Tibial artery (tissue), 4 donors: ENCODE data around the gene INF2.

Source experiments
- DNase-seq, 2 donors: peaks; one replicate each; pipeline ENCODE4 v3.0.0-alpha.2; 2019
- H3K27ac ChIP-seq, 2 donors: fragments of 200-600 bp; sonication (generic) in 1 of 2; 1 replicate in 1 of 2; 2 replicates in 1 of 2; pipeline ENCODE4 v1.5.1; 2018 to 2019; ENCODE audit warnings: mild to moderate bottlenecking in 1 of 2
- H3K27me3 ChIP-seq, 2 donors: fragments of 200-600 bp; sonication (generic) in 1 of 2; one replicate each; pipeline versions ENCODE4 v1.5.1 to v1.6.0; 2016 to 2019
- H3K36me3 ChIP-seq, 3 donors: fragments of 200-600 bp; sonication (generic) in 2 of 3; one replicate each; pipeline ENCODE4 v1.5.1; 2016 to 2019; ENCODE audit warnings: mild to moderate bottlenecking in 2 of 3
- H3K4me1 ChIP-seq, 4 donors: fragments of 200-600 bp; sonication (generic) in 2 of 4; 1 replicate in 3 of 4; 2 replicates in 1 of 4; pipeline ENCODE4 v1.5.1; 2016 to 2019
- H3K4me3 ChIP-seq, 2 donors: fragments of 200-600 bp; sonication (generic) in 1 of 2; 1 replicate in 1 of 2; 2 replicates in 1 of 2; pipeline ENCODE4 v1.5.1; 2018 to 2019; ENCODE audit warnings: mild to moderate bottlenecking in 2 of 2
- H3K9me3 ChIP-seq, 3 donors: fragments of 200-600 bp; sonication (generic) in 1 of 3; one replicate each; pipeline ENCODE4 v1.5.1; 2016 to 2019
- intact Hi-C: fragments of 100-400 bp; cut with DNase I; formaldehyde crosslinking; loops from one replicate; pipeline ENCODE4 v1.15.0; 2023; ENCODE audit warnings: low total_unique reads
- TF ChIP-seq, protein P1 (sequence below), 2 experiments: fragments of 200-600 bp in 1 of 2; fragments of 450-650 bp in 1 of 2; IDR thresholded peaks; one replicate each; pipeline ENCODE4 v1.5.1; 2017 to 2019; ENCODE audit warnings: antibody characterized with exemption in 2 of 2, mild to moderate bottlenecking in 1 of 2, moderate library complexity in 1 of 2

The INF2 gene

GRCh38 chr14:104689109-104689880 is at the start of gene INF2:
TSS of gene INF2 (plus strand) at chr14:104689618. CDS start at chr14:104701366, 11,748 bp downstream.
- H3K4me3 ChIP-seq: peak within 1 kb of the TSS; percentile 78 to 95
- H3K27ac ChIP-seq: peak within 1 kb of the TSS; percentile 88 to 93
- intact Hi-C loops: no loop called here
- DNase-seq: no peak
- no peaks in the 10 kb centered on the region for H3K27me3 ChIP-seq
- TF ChIP-seq, protein P1, sequence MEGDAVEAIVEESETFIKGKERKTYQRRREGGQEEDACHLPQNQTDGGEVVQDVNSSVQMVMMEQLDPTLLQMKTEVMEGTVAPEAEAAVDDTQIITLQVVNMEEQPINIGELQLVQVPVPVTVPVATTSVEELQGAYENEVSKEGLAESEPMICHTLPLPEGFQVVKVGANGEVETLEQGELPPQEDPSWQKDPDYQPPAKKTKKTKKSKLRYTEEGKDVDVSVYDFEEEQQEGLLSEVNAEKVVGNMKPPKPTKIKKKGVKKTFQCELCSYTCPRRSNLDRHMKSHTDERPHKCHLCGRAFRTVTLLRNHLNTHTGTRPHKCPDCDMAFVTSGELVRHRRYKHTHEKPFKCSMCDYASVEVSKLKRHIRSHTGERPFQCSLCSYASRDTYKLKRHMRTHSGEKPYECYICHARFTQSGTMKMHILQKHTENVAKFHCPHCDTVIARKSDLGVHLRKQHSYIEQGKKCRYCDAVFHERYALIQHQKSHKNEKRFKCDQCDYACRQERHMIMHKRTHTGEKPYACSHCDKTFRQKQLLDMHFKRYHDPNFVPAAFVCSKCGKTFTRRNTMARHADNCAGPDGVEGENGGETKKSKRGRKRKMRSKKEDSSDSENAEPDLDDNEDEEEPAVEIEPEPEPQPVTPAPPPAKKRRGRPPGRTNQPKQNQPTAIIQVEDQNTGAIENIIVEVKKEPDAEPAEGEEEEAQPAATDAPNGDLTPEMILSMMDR (IDR thresholded peaks at IDR 0.05): no peak
- H3K4me1 ChIP-seq: peaks cover 10 to 65% (median 60%) of the 10 kb centered on the region in 4 donors
- H3K36me3 ChIP-seq: peaks cover 0 to 7% (median 0%) of the 10 kb centered on the region in 3 donors
- no peaks in the 10 kb centered on the region for H3K9me3 ChIP-seq

DNA sequence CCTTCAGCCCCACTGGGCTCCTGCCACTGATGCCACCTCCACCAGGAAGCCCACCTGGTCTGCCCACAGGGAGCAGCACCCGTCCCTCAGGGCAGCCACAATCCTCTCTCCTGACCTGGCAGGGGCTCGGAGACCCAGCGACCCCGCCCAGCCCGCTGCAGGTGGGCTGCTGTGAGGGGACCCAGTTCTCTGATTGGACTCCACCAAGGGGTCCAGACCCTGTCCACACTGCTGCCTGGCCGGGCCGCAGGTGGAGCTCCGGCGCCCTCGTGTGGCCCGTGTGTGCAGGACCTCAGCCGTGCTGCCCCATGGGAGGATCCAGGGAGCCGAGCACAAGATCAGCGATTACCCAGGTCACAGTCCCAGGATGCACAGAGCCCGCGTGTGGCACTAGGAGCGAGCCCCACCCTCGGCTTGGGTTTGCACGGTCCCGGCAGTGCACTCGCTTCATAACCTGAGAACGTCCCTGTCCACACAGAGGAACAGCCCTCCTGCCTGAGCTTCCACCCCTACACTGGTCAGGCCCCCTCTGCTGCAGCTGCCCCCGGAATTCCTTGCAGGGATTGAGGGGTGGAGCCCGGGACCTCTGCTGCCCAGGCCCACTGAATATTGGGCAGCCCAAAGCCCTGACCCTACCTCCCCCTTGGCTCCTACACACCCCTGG is 49.4 kb upstream of the INF2 start:
- H3K9me3 ChIP-seq: peaks cover 0 to under 1% (median 0%) of the 10 kb centered on the region in 3 donors
- TF ChIP-seq, protein P1 (IDR thresholded peaks at IDR 0.05): peak; percentile 78 to 92
- no peak overlapping the region for H3K27ac ChIP-seq
- peaks cover 0 to 5% (median 2%) of the 10 kb centered on the region in 4 donors for H3K4me1 ChIP-seq
- H3K4me3 ChIP-seq: no peak overlapping the region
- no peaks in the 10 kb centered on the region for H3K36me3 ChIP-seq
- H3K27me3 ChIP-seq: peaks cover 0 to 72% of the 10 kb centered on the region in 2 donors
- intact Hi-C loops: loop anchor here (5.0 kb wide), 1 partner anchor 503 kb away; the partner anchor contains the start of gene KIF26A
- DNase-seq: peak in 1 of 2 donors; percentile 44

DNA sequence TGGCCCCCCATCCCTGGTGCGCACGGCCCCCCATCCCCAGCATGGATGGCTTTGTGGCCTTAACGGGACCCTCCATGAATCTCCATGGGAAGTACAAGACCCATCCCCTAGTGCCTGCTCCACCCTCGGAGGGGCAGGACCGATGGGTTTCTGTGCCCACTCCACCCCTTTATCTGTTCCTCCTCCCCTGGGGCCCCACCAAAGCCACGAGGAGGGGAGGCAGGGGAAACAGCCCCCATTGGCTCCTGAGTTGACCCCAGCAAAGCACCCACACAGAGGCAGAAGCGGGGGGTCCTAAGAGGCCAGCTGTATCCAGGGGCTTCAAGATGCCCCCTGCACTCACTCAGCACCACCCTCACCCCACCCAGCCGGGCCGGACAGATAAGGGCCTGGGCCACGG is 48.7 kb upstream of the INF2 start:
- TF ChIP-seq, protein P1 (IDR thresholded peaks at IDR 0.05): no peak
- H3K27me3 ChIP-seq: peaks cover 0 to 68% of the 10 kb centered on the region in 2 donors
- peaks cover 0 to 5% (median 2%) of the 10 kb centered on the region in 4 donors for H3K4me1 ChIP-seq
- peaks cover 0 to 7% (median 3%) of the 10 kb centered on the region in 3 donors for H3K9me3 ChIP-seq
- no peak for DNase-seq
- no peaks in the 10 kb centered on the region for H3K36me3 ChIP-seq
- H3K4me3 ChIP-seq: no peak overlapping the region
- intact Hi-C loops: no loop called here
- no peak overlapping the region for H3K27ac ChIP-seq

DNA sequence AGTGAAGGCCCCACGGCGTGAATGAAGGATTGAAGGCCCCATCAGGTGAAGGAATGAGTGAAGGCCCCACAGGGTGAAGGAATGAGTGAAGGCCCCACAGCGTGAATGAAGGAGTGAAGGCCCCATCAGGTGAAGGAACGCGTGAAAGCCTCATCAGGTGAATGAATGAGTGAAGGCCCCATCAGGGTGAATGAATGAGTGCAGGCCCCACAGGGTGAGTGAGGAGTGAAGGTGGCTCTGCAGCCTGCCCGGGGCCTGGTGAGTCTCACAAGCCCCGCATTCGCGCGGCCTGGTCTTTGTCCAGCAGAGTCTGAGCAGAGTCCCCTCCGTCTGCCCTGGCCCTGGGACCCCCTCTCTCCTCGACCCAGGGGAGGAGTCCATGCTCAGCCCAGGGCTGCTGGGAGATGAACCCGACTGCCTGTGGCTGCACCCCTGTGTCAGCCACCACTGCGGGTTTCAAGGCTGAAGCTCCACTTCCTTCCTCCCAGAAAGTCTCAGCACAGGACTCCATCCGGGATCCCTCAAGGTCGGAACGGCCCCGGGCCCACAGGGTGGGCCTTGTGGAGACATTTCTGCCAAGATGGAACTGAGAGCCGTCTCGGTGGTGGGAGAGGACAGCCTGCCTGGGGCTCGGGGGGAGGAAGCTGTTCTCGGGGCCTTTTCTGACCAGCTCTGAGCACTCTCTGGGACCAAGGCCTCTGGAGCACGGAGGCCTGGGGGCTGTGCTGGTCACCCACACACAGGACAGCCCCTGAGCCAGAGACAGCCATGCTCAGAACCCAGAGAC is 47.5 kb upstream of the INF2 start:
- H3K9me3 ChIP-seq: peaks cover 0 to 8% (median 3%) of the 10 kb centered on the region in 3 donors
- intact Hi-C loops: no loop called here
- peaks cover 0 to 57% of the 10 kb centered on the region in 2 donors for H3K27me3 ChIP-seq
- DNase-seq: peak in 1 of 2 donors; percentile 59
- no peak overlapping the region for H3K27ac ChIP-seq
- H3K36me3 ChIP-seq: no peaks in the 10 kb centered on the region
- no peak overlapping the region for H3K4me3 ChIP-seq
- peaks cover 0 to 5% (median 2%) of the 10 kb centered on the region in 4 donors for H3K4me1 ChIP-seq
- TF ChIP-seq, protein P1 (IDR thresholded peaks at IDR 0.05): no peak

DNA sequence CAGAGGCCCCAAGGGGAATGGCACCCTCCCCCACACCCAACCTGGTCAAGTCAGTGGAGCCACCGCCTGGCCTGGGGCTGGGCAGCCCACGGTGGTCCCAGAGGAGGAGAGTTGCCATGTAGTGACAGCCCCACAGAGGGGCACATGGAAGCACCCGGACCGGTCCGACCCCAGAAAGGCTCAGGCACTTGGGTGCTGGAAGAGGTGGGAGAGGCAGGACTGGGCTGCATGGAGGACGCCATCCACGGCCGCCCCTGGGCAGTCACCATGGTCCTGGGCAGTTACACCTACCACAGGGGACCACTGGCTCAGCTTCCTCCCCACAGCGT is 46.9 kb upstream of the INF2 start:
- Histone ChIP-seq H3K27ac (no peak overlapping the region), H3K27me3 (peaks cover 0 to 57% of the 10 kb centered on the region in 2 donors), H3K4me3 (no peak overlapping the region), H3K4me1 (peaks cover 0 to 5% (median 2%) of the 10 kb centered on the region in 4 donors), H3K9me3 (peaks cover 0 to 8% (median 3%) of the 10 kb centered on the region in 3 donors), H3K36me3 (no peaks in the 10 kb centered on the region)
- TF ChIP-seq, protein P1 (IDR thresholded peaks at IDR 0.05): no peak
- intact Hi-C loops: no loop called here
- DNase-seq: no peak
